Measurements from ENCODE around the gene VAPB.
A peak's percentile ranks its signal among the peaks of the same experiment; 100 is the strongest.

Gene VAPB, protein sequence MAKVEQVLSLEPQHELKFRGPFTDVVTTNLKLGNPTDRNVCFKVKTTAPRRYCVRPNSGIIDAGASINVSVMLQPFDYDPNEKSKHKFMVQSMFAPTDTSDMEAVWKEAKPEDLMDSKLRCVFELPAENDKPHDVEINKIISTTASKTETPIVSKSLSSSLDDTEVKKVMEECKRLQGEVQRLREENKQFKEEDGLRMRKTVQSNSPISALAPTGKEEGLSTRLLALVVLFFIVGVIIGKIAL

DNA sequence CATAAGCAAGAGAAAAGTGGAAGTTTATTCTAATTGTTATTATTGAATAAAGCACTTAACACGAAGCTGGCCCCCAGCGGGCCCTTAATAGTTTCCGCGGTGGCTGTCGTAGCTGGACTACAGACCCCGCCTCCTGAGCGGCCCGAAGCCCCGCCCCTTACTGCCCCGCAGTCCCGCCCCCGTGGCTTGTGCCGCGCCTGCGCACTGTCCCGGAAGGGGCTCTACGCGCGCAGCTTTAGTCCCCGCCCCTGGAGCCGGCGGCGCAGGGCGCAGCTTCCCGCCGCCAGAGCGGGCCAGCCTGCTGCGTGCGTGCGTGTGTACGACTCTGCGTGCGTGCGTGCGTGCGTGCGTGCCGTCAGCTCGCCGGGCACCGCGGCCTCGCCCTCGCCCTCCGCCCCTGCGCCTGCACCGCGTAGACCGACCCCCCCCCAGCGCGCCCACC lies at the start of gene VAPB:
TSS of gene VAPB (plus strand) at position 348 of the 442 bp plus-strand sequence. CDS start 231 bp downstream, outside the sequence.
- TF ChIP-seq, protein P1, sequence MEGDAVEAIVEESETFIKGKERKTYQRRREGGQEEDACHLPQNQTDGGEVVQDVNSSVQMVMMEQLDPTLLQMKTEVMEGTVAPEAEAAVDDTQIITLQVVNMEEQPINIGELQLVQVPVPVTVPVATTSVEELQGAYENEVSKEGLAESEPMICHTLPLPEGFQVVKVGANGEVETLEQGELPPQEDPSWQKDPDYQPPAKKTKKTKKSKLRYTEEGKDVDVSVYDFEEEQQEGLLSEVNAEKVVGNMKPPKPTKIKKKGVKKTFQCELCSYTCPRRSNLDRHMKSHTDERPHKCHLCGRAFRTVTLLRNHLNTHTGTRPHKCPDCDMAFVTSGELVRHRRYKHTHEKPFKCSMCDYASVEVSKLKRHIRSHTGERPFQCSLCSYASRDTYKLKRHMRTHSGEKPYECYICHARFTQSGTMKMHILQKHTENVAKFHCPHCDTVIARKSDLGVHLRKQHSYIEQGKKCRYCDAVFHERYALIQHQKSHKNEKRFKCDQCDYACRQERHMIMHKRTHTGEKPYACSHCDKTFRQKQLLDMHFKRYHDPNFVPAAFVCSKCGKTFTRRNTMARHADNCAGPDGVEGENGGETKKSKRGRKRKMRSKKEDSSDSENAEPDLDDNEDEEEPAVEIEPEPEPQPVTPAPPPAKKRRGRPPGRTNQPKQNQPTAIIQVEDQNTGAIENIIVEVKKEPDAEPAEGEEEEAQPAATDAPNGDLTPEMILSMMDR (IDR thresholded peaks at IDR 0.05; ENCODE audit: insufficient read depth, low read depth, low read length, missing control alignments) = no peak

DNA sequence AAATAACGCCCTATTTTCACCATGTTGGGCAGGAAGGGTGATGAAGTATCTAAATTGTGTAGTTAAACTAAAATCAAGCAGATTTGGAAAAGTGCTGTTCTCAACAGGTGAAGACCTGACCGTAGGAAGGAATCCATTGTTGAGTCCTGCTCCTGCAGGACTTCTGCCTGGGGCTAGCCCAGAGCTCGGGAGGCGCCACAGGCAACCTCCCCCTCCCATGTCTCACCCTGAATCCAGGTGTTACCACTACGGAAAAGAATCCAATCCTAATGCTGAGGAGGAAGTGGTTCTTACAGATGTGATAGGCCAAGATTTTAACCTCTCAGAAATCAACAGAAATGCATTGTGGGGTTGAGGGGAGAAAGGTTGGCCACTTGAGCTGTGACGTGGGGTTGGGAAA lies 49.3 kb upstream of the VAPB start:
- TF ChIP-seq, protein P1 (IDR thresholded peaks at IDR 0.05; ENCODE audit: insufficient read depth, low read depth, low read length, missing control alignments) = no peak
- no peak for DNase-seq (ENCODE audit: low read depth)
- no peak overlapping the region for H3K4me3 ChIP-seq (ENCODE audit: low read depth, low read length)

More for the DNA sequence above, at the start of gene VAPB:
- peak; percentile 99 for DNase-seq (ENCODE audit: low read depth)
- peak within 1 kb of the TSS; percentile 92 for H3K4me3 ChIP-seq (ENCODE audit: low read depth, low read length)

DNA sequence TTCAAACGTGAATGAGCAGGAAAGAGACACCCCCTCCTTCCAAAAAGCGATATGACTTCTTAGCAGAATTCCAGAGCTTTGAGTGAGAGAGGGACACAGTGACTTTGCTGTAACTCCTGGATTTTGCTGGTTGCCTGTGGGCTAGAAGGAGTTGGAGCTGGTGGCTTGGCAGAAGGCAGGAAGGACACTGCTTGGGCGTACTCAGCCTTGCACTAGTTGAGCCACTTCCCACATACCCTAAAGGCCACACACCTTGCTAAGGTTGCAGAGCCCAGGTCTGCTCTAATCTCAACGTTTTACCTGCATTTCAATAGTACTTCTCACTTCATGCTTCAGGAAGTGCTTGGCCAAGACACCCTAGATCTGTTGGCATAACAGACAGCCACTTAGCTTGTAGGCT lies 48.9 kb upstream of the VAPB start:
- no peak overlapping the region for H3K4me3 ChIP-seq (ENCODE audit: low read depth, low read length)
- TF ChIP-seq, protein P1 (IDR thresholded peaks at IDR 0.05; ENCODE audit: insufficient read depth, low read depth, low read length, missing control alignments) = no peak
- DNase-seq (ENCODE audit: low read depth) = no peak

DNA sequence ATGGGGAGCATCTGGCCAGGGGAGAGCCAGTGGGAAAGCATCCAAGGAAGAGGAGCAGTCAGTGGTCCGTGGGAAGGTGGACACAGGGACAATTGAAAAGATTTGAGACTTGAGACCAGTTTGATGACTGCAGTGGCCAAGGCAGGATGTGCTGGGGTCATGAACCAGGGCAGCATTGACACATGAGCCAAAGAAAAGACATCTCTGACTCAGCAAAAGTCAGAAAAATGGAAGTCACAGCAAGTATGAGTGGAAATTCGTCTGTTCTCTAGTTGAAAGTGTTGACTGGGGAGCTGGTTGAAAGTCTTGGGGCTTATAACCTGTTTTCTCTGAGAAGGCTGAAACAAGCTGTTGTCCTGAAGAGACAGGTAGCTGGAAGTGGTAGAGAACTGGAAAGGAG lies 48.2 kb upstream of the VAPB start:
- no peak overlapping the region for H3K4me3 ChIP-seq (ENCODE audit: low read depth, low read length)
- no peak for DNase-seq (ENCODE audit: low read depth)

DNA sequence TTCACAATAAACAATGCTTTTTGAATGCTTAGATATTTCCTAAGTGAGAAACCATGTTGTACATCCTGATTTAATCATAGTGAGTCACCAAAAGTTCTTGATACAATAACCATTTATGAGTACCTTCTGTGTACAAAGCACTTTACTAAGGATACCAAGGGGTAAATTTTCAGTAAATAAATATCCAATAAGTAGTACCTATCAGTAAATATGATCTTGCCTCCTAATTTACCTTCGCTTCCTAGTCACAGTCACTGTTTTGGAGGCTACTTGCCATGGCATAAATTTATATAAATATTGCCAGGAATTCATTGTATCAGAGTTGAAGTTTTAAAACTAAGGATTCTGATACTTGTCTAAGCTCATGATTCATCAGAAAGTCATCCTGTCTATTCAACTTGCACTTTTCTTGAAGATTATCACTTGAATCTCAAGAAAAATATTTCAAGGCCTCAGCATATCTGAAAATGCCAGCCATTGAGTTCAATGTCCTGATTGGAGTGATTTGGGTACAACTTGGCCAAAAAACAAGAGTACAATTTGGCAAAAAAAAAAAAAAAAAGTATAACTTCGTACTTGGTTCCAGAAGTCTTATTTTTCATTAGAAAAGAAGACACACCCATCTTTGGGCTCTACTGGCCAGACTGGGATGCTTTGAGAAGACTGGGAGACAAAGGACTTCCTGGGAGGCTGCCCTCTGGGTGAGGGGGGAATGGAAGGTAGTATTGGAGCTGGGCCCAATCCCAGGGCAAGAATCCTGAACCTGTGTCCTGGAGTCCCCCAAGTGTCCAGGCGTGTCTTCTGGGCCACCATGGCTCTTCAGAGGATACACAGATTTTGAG lies 46.7 kb upstream of the VAPB start:
- no peak for DNase-seq (ENCODE audit: low read depth)
- TF ChIP-seq, protein P1 (IDR thresholded peaks at IDR 0.05; ENCODE audit: insufficient read depth, low read depth, low read length, missing control alignments) = no peak
- H3K4me3 ChIP-seq (ENCODE audit: low read depth, low read length) = no peak overlapping the region

More for the DNA sequence above, 48.2 kb upstream of the VAPB start:
- TF ChIP-seq, protein P1 (IDR thresholded peaks at IDR 0.05; ENCODE audit: insufficient read depth, low read depth, low read length, missing control alignments) = no peak

DNA sequence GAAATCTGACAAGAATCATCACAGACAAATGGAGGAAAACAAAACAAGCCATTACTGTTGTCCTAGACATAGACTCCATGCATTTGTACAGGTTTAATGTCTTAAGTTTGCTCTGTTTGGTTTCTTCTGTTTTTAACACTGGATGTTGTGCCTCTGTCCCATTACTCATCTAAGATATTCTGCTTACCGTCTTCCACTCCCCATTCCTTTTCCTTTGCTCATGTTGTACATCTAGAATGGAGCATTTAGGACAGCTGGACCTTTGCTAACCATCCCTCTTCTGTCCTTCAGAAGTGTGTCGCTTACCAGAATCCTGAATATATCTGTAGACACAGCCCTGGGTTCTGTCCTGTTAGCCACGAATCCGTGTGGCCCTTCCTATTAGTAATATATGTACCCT lies 44.3 kb upstream of the VAPB start:
- TF ChIP-seq, protein P1 (IDR thresholded peaks at IDR 0.05; ENCODE audit: insufficient read depth, low read depth, low read length, missing control alignments) = no peak
- DNase-seq (ENCODE audit: low read depth) = no peak
- H3K4me3 ChIP-seq (ENCODE audit: low read depth, low read length) = no peak overlapping the region
